ENCODE data around the gene PLEKHG4B. TPM values are rescaled to one million over a fixed set of nuclear protein-coding genes. Genes with fewer than 3 reads are reported as not detected.

Gene PLEKHG4B
- total RNA-seq, 2 experiments from 2014 or later, result 0.03 TPM; not detected in 1

DNA sequence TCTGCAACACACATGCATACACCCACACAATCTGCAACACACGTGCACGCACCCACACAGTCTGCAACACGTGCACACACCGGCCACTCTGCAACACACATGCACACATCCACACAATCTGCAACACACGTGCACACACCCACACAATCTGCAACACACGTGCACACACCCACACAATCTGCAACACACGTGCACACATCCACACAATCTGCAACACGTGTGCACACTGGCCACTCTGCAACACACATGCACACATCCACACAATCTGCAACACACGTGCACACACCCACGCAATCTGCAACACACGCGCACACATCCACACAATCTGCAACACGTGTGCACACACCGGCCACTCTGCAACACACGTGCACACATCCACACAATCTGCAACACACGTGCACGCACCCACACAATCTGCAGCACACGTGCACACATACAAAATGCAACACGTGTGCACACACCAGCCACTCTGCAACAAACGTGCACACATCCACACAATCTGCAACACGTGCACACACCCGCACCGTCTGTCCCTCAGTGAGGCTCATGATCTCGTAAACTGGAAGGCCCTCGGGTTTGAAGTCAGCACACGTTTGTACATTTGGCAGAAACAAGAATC is 18.4 kb downstream of the PLEKHG4B start:
- no peak overlapping the region for H3K4me3 Mint-ChIP-seq
- H3K4me1 Mint-ChIP-seq, result no peaks in the 10 kb centered on the region
- no peaks in the 10 kb centered on the region for H3K36me3 Mint-ChIP-seq
- POLR2A ChIA-PET, result no interaction called here
- no peak overlapping the region for H3K27ac Mint-ChIP-seq
- H3K27me3 Mint-ChIP-seq, result no peaks in the 10 kb centered on the region
- peaks cover 2% of the 10 kb centered on the region for H3K9me3 Mint-ChIP-seq
- DNase-seq, result no peak
- no peak for ATAC-seq (ENCODE audit: low read depth)

DNA sequence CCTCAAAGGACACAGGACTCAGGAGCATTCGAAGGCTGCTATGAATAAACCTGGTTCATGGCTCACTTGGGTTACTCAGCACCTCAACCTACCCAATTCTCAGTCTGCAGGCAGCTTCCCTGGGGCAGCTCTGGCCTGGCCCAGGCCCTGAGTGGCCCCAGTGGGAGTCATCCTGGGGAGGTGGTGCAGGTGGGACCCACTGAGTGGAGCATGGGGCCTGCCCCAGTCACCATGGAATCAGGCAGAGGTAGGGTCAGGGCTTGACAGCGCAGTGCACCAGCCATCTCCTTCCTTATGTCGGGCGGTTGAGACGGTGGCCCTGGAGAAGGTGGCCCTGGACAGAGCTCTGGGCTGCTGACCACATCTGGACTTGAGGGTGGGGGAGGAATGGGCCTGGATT is 19.2 kb downstream of the PLEKHG4B start:
- H3K4me3 Mint-ChIP-seq, result no peak overlapping the region
- H3K9me3 Mint-ChIP-seq, result peaks cover 2% of the 10 kb centered on the region
- POLR2A ChIA-PET, result no interaction called here
- no peak overlapping the region for H3K27ac Mint-ChIP-seq
- H3K36me3 Mint-ChIP-seq, result no peaks in the 10 kb centered on the region
- ATAC-seq (ENCODE audit: low read depth), result no peak
- H3K27me3 Mint-ChIP-seq, result no peaks in the 10 kb centered on the region
- no peak for DNase-seq
- H3K4me1 Mint-ChIP-seq, result no peaks in the 10 kb centered on the region

DNA sequence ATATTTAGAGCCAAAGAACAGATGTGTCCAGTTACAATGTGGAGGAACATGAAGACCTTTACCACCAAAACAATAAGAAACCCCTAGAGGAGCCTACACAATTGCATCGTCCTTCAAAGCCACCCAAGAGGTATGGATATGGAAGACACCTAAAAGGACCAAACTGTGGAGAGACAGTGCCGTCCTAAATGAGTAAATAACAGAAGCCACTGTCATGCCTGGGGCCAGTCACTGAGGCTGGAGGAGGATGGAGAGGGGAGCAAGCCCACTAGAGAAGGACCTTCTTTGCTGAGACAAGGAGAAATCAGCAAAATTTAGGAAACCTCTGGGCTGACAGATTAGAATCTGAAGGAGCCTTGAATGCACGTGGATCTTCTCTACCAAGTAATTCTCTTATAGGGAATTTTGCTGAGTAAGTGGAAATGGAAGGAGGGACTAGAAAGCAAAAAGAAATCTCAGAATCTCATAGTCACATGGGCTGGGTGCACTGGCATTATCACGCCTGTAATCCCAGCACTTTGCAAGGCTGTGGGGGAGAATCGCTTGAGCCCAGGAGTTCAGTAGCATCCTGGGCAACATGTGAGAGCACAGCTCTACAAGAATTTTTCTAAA is 27.6 kb downstream of the PLEKHG4B start:
- no peak overlapping the region for H3K4me3 Mint-ChIP-seq
- peaks cover 7% of the 10 kb centered on the region for H3K9me3 Mint-ChIP-seq
- H3K36me3 Mint-ChIP-seq, result no peaks in the 10 kb centered on the region
- H3K27ac Mint-ChIP-seq, result no peak overlapping the region
- H3K4me1 Mint-ChIP-seq, result no peaks in the 10 kb centered on the region
- POLR2A ChIA-PET, result no interaction called here
- no peak for ATAC-seq (ENCODE audit: low read depth)
- peaks cover 8% of the 10 kb centered on the region for H3K27me3 Mint-ChIP-seq
- DNase-seq, result no peak

DNA sequence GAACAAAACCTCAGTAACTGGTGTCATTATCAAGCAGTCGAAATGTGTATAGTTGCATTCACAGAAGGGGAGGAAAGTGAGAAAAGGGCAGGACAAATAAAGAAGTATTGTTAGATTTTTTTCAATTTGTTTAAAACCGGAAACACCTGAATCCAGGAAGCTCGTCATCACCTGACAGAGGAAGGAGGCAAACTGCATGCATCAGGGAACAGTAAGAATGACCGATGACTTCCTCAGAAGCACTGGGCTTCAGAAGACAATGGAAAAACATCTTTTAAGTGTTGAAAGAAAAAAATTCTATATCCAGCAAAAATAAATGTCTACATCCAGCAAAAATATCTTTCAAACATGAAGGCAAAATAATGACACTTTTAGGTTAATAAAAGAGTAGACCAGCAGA is 29.5 kb downstream of the PLEKHG4B start:
- no peak overlapping the region for H3K4me3 Mint-ChIP-seq

DNA sequence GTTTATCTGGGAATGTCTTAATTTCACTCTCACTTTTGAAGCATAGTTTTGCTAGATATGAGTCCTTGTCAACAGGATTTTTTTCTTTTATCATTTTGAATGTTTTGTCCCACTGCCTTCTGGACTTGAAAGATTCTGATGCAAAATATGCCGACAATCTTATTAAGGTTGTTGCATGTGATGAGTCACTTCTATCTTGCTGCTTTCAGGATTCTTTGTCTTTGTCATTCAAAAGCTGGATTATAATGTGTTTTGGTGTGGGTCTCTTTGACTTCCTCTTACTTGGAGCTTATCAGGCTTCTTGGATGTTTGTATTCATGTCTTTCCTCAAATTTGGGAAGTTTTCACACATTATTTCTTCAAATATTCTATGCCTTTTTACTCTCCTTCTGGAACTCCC is 33.8 kb downstream of the PLEKHG4B start:
- Mint-ChIP-seq H3K9me3 (peaks cover 12% of the 10 kb centered on the region), H3K27me3 (peaks cover 9% of the 10 kb centered on the region), H3K27ac (no peak overlapping the region), H3K4me3 (no peak overlapping the region), H3K36me3 (no peaks in the 10 kb centered on the region), H3K4me1 (no peaks in the 10 kb centered on the region)
- POLR2A ChIA-PET, result no interaction called here
- ATAC-seq (ENCODE audit: low read depth) (no peak), DNase-seq (no peak)

More for the DNA sequence above, 29.5 kb downstream of the PLEKHG4B start:
- H3K36me3 Mint-ChIP-seq, result no peaks in the 10 kb centered on the region
- no peak overlapping the region for H3K27ac Mint-ChIP-seq
- POLR2A ChIA-PET, result no interaction called here
- ATAC-seq (ENCODE audit: low read depth), result no peak
- no peak for DNase-seq
- H3K9me3 Mint-ChIP-seq, result peaks cover 12% of the 10 kb centered on the region
- H3K4me1 Mint-ChIP-seq, result no peaks in the 10 kb centered on the region
- peaks cover 12% of the 10 kb centered on the region for H3K27me3 Mint-ChIP-seq

DNA sequence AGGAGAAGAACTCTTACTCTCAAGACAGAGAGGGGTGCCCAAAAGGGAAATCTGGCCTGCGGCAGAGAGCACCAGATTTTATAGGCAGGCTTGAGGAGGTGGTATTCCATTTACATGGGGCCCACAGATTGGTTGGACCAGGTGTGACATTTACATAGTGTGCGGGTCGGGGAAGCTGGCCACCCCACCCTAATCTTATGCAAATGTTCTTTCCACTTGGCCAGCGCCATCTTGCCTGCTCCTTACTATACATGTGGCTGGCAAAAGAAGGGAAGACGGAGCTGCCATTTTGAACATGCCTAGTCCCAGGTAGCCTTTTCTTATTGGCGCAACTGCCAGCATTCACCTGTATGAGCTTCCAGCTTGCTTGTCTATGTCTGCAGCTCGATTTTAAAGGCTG is 34.8 kb downstream of the PLEKHG4B start:
- Mint-ChIP-seq H3K9me3 (peaks cover 9% of the 10 kb centered on the region), H3K27me3 (peaks cover 12% of the 10 kb centered on the region), H3K27ac (no peak overlapping the region), H3K36me3 (no peaks in the 10 kb centered on the region), H3K4me3 (no peak overlapping the region), H3K4me1 (no peaks in the 10 kb centered on the region)
- no peak for DNase-seq
- no peak for ATAC-seq (ENCODE audit: low read depth)
- POLR2A ChIA-PET, result no interaction called here

DNA sequence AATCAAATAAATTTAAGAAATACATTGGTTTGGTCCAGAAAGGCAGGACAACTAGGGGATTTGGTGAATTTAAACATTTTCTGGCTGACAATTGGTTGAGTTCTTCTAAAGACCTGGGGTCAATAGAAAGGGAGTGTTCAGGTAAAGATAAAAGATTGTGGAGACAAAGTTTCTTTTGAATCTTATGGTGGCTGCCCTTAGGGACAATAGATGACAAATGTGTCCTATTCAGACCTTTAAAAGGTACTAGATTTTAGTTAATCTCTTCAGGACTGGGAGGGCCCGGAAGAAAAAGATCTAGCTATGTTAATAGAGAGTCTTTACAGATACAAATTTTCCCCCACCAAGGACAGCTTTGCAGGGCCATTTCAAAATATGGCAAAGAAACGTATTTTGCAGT is 35.9 kb downstream of the PLEKHG4B start:
- Mint-ChIP-seq H3K4me1 (no peaks in the 10 kb centered on the region), H3K27me3 (peaks cover 14% of the 10 kb centered on the region), H3K9me3 (peaks cover 8% of the 10 kb centered on the region), H3K36me3 (no peaks in the 10 kb centered on the region), H3K4me3 (no peak overlapping the region), H3K27ac (no peak overlapping the region)
- POLR2A ChIA-PET, result no interaction called here
- DNase-seq (no peak), ATAC-seq (ENCODE audit: low read depth) (no peak)

DNA sequence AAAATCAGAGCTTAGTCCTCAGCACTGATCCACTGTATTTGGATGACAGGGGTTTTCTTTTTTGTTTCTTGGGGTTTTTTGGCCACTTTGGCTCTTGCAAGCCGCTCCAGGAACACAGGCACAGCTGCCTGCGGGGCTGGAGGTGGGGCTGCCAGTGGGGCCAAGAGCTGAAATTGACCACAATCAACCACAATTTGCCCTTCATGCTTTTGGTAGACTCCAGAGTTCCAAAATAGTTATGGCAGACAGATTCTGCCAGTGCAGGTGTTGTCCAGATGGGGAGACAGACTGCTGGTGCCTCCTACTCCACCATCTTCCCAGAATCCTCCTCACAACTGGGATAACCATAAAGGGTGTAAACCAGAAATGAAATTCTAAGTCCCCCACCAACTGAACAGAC is 36.5 kb downstream of the PLEKHG4B start:
- Mint-ChIP-seq H3K36me3 (no peaks in the 10 kb centered on the region), H3K4me3 (no peak overlapping the region), H3K27me3 (peaks cover 15% of the 10 kb centered on the region), H3K9me3 (peaks cover 8% of the 10 kb centered on the region), H3K4me1 (no peaks in the 10 kb centered on the region), H3K27ac (no peak overlapping the region)
- ATAC-seq (ENCODE audit: low read depth) (no peak), DNase-seq (no peak)
- POLR2A ChIA-PET, result no interaction called here

DNA sequence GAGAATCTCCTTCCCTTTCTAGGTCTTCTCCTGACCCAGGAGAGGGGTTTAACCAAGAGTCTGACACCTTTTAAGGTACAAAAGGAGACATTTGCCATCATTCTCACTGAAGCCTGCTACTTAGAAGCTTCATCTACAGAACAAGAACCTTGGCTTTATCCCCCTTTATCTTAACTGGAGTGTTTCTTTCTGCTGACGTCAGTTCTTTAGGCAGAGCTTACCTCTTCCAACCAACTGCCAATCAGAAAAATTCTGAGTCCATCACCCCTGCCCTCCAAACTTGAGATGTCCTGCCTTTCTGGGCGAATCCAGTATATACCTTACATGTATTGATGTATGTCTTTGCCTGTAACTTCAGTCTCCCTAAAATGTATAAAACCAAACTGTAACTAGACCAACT is 37.2 kb downstream of the PLEKHG4B start:
- H3K9me3 Mint-ChIP-seq, result peaks cover 8% of the 10 kb centered on the region
- peaks cover 15% of the 10 kb centered on the region for H3K27me3 Mint-ChIP-seq
- ATAC-seq (ENCODE audit: low read depth) (no peak), DNase-seq (no peak)
- H3K4me3 Mint-ChIP-seq, result no peak overlapping the region
- POLR2A ChIA-PET, result no interaction called here
- no peaks in the 10 kb centered on the region for H3K4me1 Mint-ChIP-seq
- no peak overlapping the region for H3K27ac Mint-ChIP-seq
- H3K36me3 Mint-ChIP-seq, result no peaks in the 10 kb centered on the region

DNA sequence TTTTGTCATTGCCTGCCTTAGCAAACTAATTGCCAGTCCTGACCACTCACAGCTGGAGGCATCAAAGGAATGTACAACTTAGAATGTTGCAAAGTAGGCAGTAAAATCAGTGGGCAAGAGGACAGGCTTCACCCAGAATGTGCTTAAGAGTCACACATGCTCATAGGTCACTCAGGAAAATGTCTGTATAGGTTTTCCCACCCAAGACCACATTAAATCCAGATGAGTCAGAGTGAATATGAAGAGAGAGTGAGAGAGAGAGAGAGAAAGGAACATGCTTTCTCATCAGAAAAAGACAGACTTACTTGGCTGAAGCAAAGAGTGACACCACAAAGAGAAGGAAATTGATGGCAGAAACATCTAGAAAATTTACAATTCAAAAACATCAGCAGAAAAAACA is 37.9 kb downstream of the PLEKHG4B start:
- Mint-ChIP-seq H3K4me1 (no peaks in the 10 kb centered on the region), H3K9me3 (peaks cover 6% of the 10 kb centered on the region), H3K36me3 (no peaks in the 10 kb centered on the region), H3K27ac (no peak overlapping the region), H3K4me3 (no peak overlapping the region), H3K27me3 (peaks cover 11% of the 10 kb centered on the region)
- no peak for DNase-seq
- POLR2A ChIA-PET, result no interaction called here
- ATAC-seq (ENCODE audit: low read depth), result no peak

DNA sequence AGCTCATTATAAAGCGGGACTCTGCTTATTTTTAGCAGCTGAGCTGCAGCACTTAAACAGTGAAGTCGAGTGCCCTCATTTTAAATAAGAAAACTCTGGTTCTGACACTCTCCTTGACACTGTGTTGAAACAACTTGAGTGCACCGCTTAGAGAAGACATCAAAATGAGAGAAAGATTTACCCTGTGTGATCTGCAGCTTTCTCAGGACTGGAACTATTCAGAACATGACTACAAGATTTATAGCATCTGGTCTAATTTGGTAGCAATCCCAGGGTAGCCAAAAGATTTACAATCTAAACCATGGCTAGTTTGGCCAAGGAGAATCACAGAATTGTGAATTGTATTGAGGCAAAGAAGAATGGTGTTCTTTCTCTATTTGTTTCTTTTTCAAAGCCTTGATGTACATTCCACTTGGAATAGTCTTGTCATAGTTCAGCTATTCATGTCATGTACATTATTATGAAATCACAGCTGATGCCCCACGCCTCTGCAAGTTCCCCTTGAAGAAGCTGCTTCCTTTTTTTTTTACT is 38.7 kb downstream of the PLEKHG4B start:
- POLR2A ChIA-PET, result no interaction called here
- no peaks in the 10 kb centered on the region for H3K4me1 Mint-ChIP-seq
- DNase-seq (no peak), ATAC-seq (ENCODE audit: low read depth) (no peak)
- H3K36me3 Mint-ChIP-seq, result no peaks in the 10 kb centered on the region
- H3K27me3 Mint-ChIP-seq, result peaks cover 8% of the 10 kb centered on the region
- H3K27ac Mint-ChIP-seq, result no peak overlapping the region
- peaks cover 6% of the 10 kb centered on the region for H3K9me3 Mint-ChIP-seq
- H3K4me3 Mint-ChIP-seq, result no peak overlapping the region

DNA sequence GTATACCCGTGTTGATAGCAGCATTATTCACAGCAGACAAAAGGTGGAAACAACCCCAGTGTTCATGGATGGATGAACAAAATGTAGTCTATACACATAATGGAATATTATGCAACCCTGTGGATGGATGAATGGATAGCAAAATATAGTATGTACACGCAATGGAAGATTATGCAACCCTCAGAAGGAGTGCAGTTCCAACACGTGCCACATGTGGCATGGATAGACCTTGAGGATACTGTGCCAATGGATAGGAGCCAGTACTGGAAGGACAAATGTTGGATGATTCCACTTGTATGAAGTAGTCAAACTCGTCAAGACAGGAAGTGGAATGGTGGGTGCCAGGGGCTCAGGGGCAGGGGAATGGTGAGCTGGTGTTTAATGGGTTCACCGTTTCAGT is 44.9 kb downstream of the PLEKHG4B start:
- Mint-ChIP-seq H3K27ac (no peak overlapping the region), H3K4me1 (no peaks in the 10 kb centered on the region), H3K9me3 (no peaks in the 10 kb centered on the region), H3K4me3 (no peak overlapping the region), H3K27me3 (peaks cover 3% of the 10 kb centered on the region), H3K36me3 (no peaks in the 10 kb centered on the region)
- POLR2A ChIA-PET, result no interaction called here
- no peak for DNase-seq
- ATAC-seq (ENCODE audit: low read depth), result no peak

DNA sequence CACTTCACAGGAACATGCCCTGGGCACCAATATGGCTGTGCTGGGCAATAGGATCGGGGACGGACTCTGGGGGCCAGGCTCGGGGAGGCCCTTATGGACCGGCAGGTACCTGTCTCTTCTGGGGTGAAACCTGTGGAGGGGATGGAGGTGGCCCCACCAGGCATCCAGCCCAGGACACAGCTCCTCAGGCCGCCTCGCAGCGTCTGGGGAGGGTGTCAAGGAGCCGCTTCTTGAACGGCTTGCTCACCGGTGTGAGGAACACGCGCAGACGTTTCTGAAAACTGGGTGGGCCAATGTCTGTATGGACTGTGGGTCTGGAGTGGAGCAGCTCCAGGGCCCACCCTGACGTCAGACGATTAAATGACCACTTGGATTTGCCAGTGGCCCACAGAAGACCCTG is 45.8 kb downstream of the PLEKHG4B start:
- Mint-ChIP-seq H3K9me3 (no peaks in the 10 kb centered on the region), H3K36me3 (no peaks in the 10 kb centered on the region), H3K27ac (no peak overlapping the region), H3K27me3 (peaks cover 3% of the 10 kb centered on the region), H3K4me1 (peaks cover 2% of the 10 kb centered on the region), H3K4me3 (no peak overlapping the region)
- DNase-seq (no peak), ATAC-seq (ENCODE audit: low read depth) (no peak)
- POLR2A ChIA-PET, result no interaction called here

DNA sequence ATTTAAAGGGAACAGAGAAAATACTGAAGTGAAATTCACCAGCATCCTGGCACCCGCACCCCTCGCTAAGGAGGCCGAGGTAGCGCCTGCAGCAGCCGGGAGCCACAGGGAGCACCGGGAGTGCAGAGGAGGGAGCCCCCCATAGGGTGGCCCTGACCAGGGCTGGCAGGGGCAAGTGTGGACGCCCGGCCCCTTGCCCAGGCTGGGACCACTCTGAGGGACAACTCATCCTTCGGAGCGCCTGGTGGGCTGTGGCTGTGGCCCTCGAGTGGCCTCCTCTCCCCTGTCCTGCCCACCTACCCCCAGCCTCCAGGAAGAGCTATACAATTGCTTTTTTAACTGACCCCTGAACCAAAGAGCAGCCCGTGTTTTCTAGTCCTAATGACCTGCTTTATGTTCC is 47.0 kb downstream of the PLEKHG4B start:
- no peak for ATAC-seq (ENCODE audit: low read depth)
- Mint-ChIP-seq H3K9me3 (no peaks in the 10 kb centered on the region), H3K36me3 (no peaks in the 10 kb centered on the region), H3K4me3 (no peak overlapping the region), H3K27ac (no peak overlapping the region), H3K4me1 (peaks cover 2% of the 10 kb centered on the region), H3K27me3 (no peaks in the 10 kb centered on the region)
- no peak for DNase-seq
- POLR2A ChIA-PET, result no interaction called here
